PC-3 (cell line): ENCODE measurements around the gene GPA33. TPM values are rescaled to one million over a fixed set of nuclear protein-coding genes. Genes with fewer than 3 reads are reported as not detected.

Experiments
- ATAC-seq: fragments of 200-7000 bp; cut with Tn5 transposase; 2 replicates; pipeline ENCODE4 v1.9.1; 2020; ENCODE audit warnings: mild to moderate bottlenecking, moderate library complexity
- BruUV-seq: library from RNA; stranded (reverse); fragments of 400-500 nt; replicated peaks from 2 replicates; lab custom pipeline; 2021; lab: Mats Ljungman, UMichigan
- CTCF ChIA-PET: fragments of 300-600 bp; sonication (Branson Sonifier 250); formaldehyde crosslinking; loops from one replicate; lab custom pipeline; 2022; ENCODE audit warnings: antibody characterized with exemption; lab: Charles Lee
- POLR2A ChIA-PET: fragments of 300-600 bp; sonication (Branson Sonifier 250); formaldehyde crosslinking; loops from one replicate; lab custom pipeline; 2022; ENCODE audit warnings: antibody characterized with exemption; ENCODE audit not compliant: unreplicated experiment; lab: Charles Lee
- DNase-seq: peaks from one replicate; pipeline ENCODE4 v3.0.0-alpha.2; 2015
- H2AFZ ChIP-seq: fragments of 300-600 bp; sonication (generic); 2 replicates; pipeline ENCODE4 v1.6.0; 2016; ENCODE audit warnings: antibody characterized with exemption, low read length
- H3F3A ChIP-seq: fragments of 300-600 bp; sonication (generic); one replicate; pipeline ENCODE4 v1.6.0; 2017; ENCODE audit warnings: antibody characterized with exemption, low read length, control low read depth, mild to moderate bottlenecking; ENCODE audit not compliant: unreplicated experiment
- H3K27ac ChIP-seq: fragments of 300-600 bp; sonication (generic); 2 replicates; pipeline ENCODE4 v1.5.1; 2016; ENCODE audit warnings: mild to moderate bottlenecking, low read length
- H3K27me3 ChIP-seq: fragments of 300-600 bp; sonication (generic); 2 replicates; pipeline ENCODE4 v1.6.1; 2016; ENCODE audit warnings: low read length, mixed read lengths
- H3K36me3 ChIP-seq: fragments of 300-600 bp; sonication (generic); 2 replicates; pipeline ENCODE4 v1.6.1; 2016; ENCODE audit warnings: low read depth, mixed run types, low read length, mixed read lengths
- H3K4me1 ChIP-seq: fragments of 300-600 bp; sonication (generic); 2 replicates; pipeline ENCODE4 v1.5.1; 2016; ENCODE audit warnings: low read length; ENCODE audit not compliant: insufficient read depth
- H3K4me2 ChIP-seq: fragments of 300-600 bp; sonication (generic); 2 replicates; pipeline ENCODE4 v1.6.0; 2016; ENCODE audit warnings: low read length
- H3K4me3 ChIP-seq: fragments of 300-600 bp; sonication (generic); 2 replicates; pipeline ENCODE4 v1.5.1; 2016; ENCODE audit warnings: mild to moderate bottlenecking, low read length, mixed read lengths
- H3K79me2 ChIP-seq: fragments of 300-600 bp; sonication (generic); 2 replicates; pipeline ENCODE4 v1.6.1; 2017; ENCODE audit warnings: low read length, mixed read lengths
- H3K9ac ChIP-seq: fragments of 300-600 bp; sonication (generic); 2 replicates; pipeline ENCODE4 v1.6.0; 2016; ENCODE audit warnings: mild to moderate bottlenecking, low read length
- H3K9me2 ChIP-seq: fragments of 300-600 bp; sonication (generic); replicated peaks from 2 replicates; pipeline ENCODE4 v1.6.1; 2016; ENCODE audit warnings: mixed run types, low read length, mixed read lengths
- H3K9me3 ChIP-seq: fragments of 300-600 bp; sonication (generic); 2 replicates; pipeline ENCODE4 v1.6.1; 2016; ENCODE audit warnings: low read length, mixed read lengths
- H4K20me1 ChIP-seq: fragments of 300-600 bp; sonication (generic); 2 replicates; pipeline ENCODE4 v1.6.1; 2016; ENCODE audit warnings: low read length, mixed read lengths
- EZH2 ChIP-seq: fragments of 300-600 bp; sonication (generic); IDR thresholded peaks from one replicate; pipeline ENCODE4 v1.6.1; 2017; ENCODE audit warnings: antibody characterized with exemption, mild to moderate bottlenecking, low read length; ENCODE audit not compliant: unreplicated experiment
- EZH2phosphoT487 ChIP-seq: fragments of 300-600 bp; sonication (generic); IDR thresholded peaks from 2 replicates; pipeline ENCODE4 v1.6.1; 2018; ENCODE audit warnings: mild to moderate bottlenecking, antibody characterized with exemption, low read length, borderline replicate concordance
- intact Hi-C: fragments of 100-400 bp; cut with micrococcal nuclease; formaldehyde crosslinking; loops from 2 replicates; pipeline ENCODE4 v1.9.0; 2023
- total RNA-seq: library from RNA; depleted of rRNA; stranded (reverse); fragments of >200 nt; gene quantifications from 2 replicates; pipeline ENCODE4 v1.2.3, GENCODE V29; 2014
- TF ChIP-seq, protein P1 (sequence below): fragments of 300-600 bp; sonication (generic); conservative IDR thresholded peaks from 2 replicates; pipeline ENCODE4 v1.5.1; 2017; ENCODE audit warnings: antibody characterized with exemption, low read depth, mild to moderate bottlenecking, low read length

Gene GPA33
- total RNA-seq, 1 experiment from 2014 or later, result 0.04 TPM

DNA sequence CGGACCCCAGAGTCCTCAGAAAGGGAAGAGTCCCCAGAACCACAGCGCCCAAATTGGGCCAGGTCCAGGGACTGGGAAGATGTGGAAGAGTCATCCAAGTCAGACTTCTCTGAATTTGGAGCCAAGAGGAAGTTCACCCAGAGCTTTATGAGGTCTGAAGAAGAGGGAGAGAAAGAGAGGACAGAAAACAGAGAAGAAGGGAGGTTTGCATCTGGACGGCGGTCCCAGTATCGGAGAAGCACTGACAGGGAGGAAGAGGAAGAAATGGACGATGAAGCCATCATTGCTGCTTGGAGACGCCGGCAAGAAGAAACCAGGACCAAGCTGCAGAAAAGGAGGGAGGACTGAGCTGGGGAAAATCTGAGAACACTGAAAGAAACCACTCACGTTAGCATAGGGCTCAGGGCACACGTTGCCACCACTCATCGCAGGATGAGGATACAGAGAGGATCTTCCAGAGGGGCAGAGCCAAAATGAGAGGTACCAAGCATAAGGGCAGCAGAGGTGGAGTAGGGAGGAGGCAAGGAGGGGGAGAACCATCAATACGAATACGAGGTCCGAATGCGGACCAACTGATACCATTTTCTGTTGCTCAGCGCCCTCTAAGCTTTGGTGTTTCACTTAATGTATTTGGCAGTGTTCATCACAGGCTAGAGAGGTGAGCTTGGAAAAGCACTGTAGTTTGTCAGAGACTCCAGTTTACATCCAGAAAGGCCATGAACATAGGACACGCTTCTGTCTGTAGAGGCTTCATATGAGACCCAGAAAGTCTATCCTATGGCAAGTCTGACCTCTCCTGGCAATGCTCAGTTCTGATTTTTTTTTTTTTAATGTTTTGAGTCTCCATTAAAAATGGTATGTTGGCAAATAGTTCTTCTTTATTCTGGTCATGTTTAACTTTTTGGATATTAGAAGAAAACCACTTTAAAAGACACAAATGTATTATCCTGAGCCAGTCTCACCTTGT is 38.4 kb upstream of the GPA33 start:
- CTCF ChIA-PET, result interaction anchor here (1.6 kb wide), 1 partner anchor 92 kb away, joined by 12 read pairs; the partner anchor contains the start of gene POU2F1
- H3K79me2 ChIP-seq, result no peaks in the 10 kb centered on the region
- TF ChIP-seq, protein P1, sequence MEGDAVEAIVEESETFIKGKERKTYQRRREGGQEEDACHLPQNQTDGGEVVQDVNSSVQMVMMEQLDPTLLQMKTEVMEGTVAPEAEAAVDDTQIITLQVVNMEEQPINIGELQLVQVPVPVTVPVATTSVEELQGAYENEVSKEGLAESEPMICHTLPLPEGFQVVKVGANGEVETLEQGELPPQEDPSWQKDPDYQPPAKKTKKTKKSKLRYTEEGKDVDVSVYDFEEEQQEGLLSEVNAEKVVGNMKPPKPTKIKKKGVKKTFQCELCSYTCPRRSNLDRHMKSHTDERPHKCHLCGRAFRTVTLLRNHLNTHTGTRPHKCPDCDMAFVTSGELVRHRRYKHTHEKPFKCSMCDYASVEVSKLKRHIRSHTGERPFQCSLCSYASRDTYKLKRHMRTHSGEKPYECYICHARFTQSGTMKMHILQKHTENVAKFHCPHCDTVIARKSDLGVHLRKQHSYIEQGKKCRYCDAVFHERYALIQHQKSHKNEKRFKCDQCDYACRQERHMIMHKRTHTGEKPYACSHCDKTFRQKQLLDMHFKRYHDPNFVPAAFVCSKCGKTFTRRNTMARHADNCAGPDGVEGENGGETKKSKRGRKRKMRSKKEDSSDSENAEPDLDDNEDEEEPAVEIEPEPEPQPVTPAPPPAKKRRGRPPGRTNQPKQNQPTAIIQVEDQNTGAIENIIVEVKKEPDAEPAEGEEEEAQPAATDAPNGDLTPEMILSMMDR, result peak; percentile 60; the same call in 1 of the 2 replicates
- no peak for TF ChIP-seq EZH2phosphoT487
- no peak for TF ChIP-seq EZH2
- peak; percentile 50 for DNase-seq
- H3K9ac ChIP-seq, result no peak overlapping the region
- no peaks in the 10 kb centered on the region for H3K4me1 ChIP-seq
- no peaks in the 10 kb centered on the region for H3K36me3 ChIP-seq
- no peak overlapping the region for H3K27ac ChIP-seq
- H3K4me3 ChIP-seq, result no peak overlapping the region
- ATAC-seq, result peak; percentile 51
- peaks cover 6% of the 10 kb centered on the region; the same call in 1 of the 2 replicates for H3K27me3 ChIP-seq
- no peaks in the 10 kb centered on the region for H3F3A ChIP-seq
- intact Hi-C loops, result loop anchor here (1.0 to 10.0 kb wide), 3 partner anchors 62 to 644 kb away; no protein-coding TSS in a partner anchor
- no peak overlapping the region for H3K4me2 ChIP-seq
- POLR2A ChIA-PET, result no interaction called here
- BruUV-seq, result no TSS peak
- H4K20me1 ChIP-seq, result no peaks in the 10 kb centered on the region
- no peak overlapping the region for H2AFZ ChIP-seq
- no peaks in the 10 kb centered on the region for H3K9me3 ChIP-seq
- H3K9me2 ChIP-seq, result no peaks in the 10 kb centered on the region

DNA sequence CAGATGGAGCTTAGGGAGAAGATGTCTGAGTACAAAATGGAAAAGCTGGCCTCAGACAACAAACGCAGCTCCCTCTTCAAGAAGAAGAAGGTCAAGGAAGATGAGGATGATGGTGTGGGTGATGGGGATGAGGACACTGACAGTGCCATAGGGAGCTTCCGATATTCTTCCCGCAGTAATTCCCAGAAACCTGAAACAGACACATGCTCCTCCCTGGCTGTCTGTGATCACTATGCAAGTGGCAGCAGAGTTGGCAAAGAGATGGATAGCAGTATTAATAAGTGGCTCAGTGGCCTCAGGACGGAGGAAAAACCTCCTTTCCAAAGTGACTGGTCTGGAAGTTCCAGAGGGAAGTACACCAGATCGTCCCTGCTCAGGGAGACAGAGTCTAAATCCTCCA is 37.5 kb upstream of the GPA33 start:
- DNase-seq (no peak), ATAC-seq (no peak)
- H3K9me3 ChIP-seq, result no peaks in the 10 kb centered on the region
- H3K9me2 ChIP-seq, result no peaks in the 10 kb centered on the region
- intact Hi-C loops, result loop anchor here (10.0 kb wide), 2 partner anchors 213 to 643 kb away; no protein-coding TSS in a partner anchor
- BruUV-seq, result no TSS peak
- H3K27ac ChIP-seq, result no peak overlapping the region
- H3K4me1 ChIP-seq, result no peaks in the 10 kb centered on the region
- TF ChIP-seq EZH2phosphoT487 (no peak), EZH2 (no peak)
- TF ChIP-seq, protein P1, result no peak
- no peaks in the 10 kb centered on the region for H3K79me2 ChIP-seq
- no peak overlapping the region for H3K4me2 ChIP-seq
- no peaks in the 10 kb centered on the region for H3F3A ChIP-seq
- no peak overlapping the region for H3K9ac ChIP-seq
- peaks cover 6% of the 10 kb centered on the region; the same call in 1 of the 2 replicates for H3K27me3 ChIP-seq
- no peaks in the 10 kb centered on the region for H4K20me1 ChIP-seq
- no peak overlapping the region for H2AFZ ChIP-seq
- H3K36me3 ChIP-seq, result no peaks in the 10 kb centered on the region
- H3K4me3 ChIP-seq, result no peak overlapping the region
- CTCF ChIA-PET, result interaction anchor here (1.6 kb wide), 1 partner anchor 93 kb away, joined by 12 read pairs; the partner anchor contains the start of gene POU2F1
- POLR2A ChIA-PET, result no interaction called here
